HUES64 (cell line): ENCODE measurements around the gene ZNF22.

Source experiments
- H3K27ac ChIP-seq: 2 replicates; pipeline ENCODE4 v1.7.0; 2013; ENCODE audit warnings: low read depth, low read length, inconsistent platforms
- H3K27me3 ChIP-seq: 2 replicates; pipeline ENCODE4 v1.6.1; 2013; ENCODE audit warnings: mild to moderate bottlenecking, low read length; ENCODE audit not compliant: insufficient read depth
- H3K36me3 ChIP-seq: 2 replicates; pipeline ENCODE4 v1.6.1; 2013; ENCODE audit warnings: mild to moderate bottlenecking, low read length; ENCODE audit not compliant: insufficient read depth
- H3K4me1 ChIP-seq: 2 replicates; pipeline ENCODE4 v1.6.1; 2013; ENCODE audit warnings: mild to moderate bottlenecking, low read length, moderate library complexity; ENCODE audit not compliant: insufficient read depth
- H3K4me3 ChIP-seq: 2 replicates; pipeline ENCODE4 v1.5.1; 2013; ENCODE audit warnings: mild to moderate bottlenecking, low read length, moderate library complexity
- H3K9ac ChIP-seq: 2 replicates; pipeline ENCODE4 v1.6.1; 2013; ENCODE audit warnings: mild to moderate bottlenecking, low read depth, low read length
- H3K9me3 ChIP-seq: 2 replicates; pipeline ENCODE4 v1.6.1; 2013; ENCODE audit warnings: low read depth, low read length; ENCODE audit not compliant: insufficient read depth
- WGBS: fragments of 150-250, 120-280 bp; methylation state at CpG from one replicate; pipeline ENCODE4 v1.1.7; 2013; ENCODE audit warnings: missing lambda C conversion rate; 5-methylcytosine and 5-hydroxymethylcytosine counted together

ZNF22 gene

DNA sequence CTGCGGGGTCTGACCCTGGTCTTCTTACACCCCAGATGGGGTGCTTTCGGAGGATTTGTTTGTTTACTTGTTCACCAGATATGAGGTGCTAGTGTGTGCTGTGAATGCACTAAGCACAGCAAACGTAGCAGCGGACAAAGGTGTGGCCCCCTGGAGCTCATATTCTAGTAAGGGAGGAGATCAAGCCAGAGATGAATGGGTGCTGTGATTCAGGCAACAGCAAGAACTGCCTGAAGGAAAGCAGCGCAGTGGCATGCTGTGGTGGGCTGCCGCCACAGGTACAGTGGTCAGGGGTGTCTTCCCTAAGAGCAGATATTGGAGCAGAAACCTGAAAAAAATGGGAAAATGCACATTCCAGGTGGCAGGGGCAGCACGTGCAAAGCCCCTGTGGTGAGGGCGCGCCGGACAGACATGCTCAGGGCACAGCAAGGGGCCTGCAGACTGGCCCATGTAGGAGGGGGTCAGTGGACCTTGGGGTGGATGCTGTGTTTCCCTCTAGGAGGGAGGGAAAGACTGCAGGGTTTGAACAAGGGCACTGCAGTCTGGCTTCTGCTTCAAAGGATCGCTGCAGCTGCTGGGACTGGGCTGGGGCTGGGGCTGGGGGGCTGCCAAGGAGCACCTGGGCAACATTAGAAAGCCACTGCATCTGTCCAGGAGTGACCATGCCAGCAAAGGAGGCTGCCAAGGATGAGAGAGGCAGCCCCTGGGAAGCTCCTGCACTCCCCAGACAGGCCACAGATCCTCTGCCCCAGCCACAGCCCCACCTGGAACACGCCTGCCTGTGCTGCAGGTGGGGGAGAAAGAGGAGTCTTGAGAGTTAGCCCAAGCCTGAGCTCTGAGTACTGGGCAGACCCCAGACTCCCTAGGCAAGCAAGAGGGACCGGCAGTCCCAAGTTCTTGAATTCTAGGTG lies 21.2 kb upstream of the ZNF22 start:
- H3K36me3 ChIP-seq = no peaks in the 10 kb centered on the region
- no peaks in the 10 kb centered on the region for H3K27me3 ChIP-seq
- 72% methylated on average over 13 of the region's 13 CpGs for WGBS
- H3K9ac ChIP-seq = no peak overlapping the region
- H3K4me3 ChIP-seq = no peak overlapping the region
- peak overlapping the region; percentile 64; the same call in 1 of the 2 replicates for H3K27ac ChIP-seq
- H3K4me1 ChIP-seq = peaks cover 40% of the 10 kb centered on the region
- no peaks in the 10 kb centered on the region for H3K9me3 ChIP-seq

DNA sequence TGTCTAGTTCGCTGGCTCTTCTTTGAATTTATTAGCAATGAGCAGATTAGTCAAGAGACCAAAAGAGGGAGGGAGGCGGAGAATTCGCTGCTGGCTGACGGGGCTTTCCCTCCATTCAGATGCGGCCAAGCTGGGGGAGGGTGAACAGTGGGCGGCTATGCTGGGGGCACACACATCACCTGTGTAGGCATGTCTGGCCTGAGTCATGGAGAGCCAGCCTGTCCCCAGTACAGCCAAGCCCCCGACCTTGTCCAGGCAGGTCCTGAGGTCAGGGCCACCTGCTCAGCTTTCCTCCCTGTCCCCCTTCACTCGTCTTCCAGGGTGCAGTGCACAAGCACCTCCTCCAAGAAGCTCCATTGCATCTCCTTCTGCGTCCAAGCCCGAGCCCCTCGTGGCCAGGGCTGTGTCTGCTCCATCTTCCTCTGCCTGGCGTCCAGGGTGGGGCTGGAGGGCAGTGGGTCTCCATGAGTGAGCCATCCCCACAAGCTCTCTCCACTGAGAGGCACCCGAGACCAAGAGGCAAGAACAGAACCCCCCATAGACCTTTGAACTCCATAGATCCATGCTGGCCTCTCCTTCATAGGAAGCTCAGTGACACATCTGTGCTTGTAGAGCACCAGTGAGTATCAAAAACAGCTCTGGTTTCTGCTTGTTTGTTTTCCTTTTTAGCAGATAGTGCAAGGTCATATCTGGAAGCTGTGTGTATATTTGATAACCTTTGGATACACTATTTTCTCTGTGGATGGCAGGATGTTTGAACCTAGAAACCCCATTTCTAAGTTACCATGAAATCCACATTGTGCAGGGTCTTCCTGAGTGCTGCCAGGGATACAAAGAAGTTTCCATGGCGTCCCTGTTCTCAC lies 20.2 kb upstream of the ZNF22 start:
- Histone ChIP-seq H3K27me3 (no peaks in the 10 kb centered on the region), H3K27ac (no peak overlapping the region), H3K36me3 (no peaks in the 10 kb centered on the region), H3K9ac (no peak overlapping the region), H3K9me3 (no peaks in the 10 kb centered on the region), H3K4me1 (peaks cover 41% of the 10 kb centered on the region), H3K4me3 (no peak overlapping the region)
- WGBS = 58% methylated on average over 14 of the region's 14 CpGs

DNA sequence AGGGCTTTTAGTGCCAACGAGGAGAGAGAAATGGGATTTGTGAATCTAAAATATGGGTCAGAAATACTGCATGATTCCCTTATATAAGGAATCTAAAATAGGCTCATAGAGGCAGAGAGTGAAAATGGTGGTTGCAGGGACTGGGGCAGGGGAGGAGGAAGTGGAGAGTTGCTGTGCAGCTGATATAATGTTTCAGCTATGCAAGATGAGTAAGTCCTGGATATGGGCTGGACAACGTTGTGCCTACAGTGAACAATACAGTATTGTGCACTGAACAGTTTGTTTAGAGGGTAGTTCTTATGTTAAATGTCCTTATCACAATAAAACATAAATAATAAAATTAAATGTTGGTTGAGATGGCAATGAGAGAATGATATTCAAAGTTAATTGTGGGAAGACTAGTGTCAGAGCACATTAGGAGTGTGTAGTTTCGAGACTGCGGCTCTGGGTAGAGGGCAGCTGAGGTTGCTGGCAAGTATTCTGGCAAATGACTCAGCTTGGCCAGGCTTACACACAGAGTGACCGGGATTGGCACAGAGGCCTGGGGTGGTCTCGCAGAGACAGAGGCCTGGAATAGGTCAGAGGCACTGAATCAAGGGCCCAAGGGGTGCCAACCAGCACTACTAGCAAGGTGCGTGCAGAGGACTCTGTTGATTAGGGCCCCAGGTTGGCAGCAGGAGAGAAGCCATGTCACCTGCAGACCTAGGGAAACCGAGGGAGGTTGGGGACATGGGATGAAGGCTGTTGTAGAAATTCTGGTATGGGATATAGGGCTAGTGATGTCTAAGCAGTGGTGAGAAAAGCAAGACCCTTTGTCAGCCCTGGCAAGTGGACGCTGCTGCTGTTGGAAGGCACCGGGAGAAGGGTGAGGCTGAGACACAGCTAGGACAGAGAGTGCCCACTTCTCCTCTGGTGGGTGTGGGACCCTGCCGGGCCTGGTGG lies 19.3 kb upstream of the ZNF22 start:
- Histone ChIP-seq H3K4me1 (peaks cover 44% of the 10 kb centered on the region), H3K27me3 (no peaks in the 10 kb centered on the region), H3K9me3 (no peaks in the 10 kb centered on the region), H3K9ac (no peak overlapping the region), H3K27ac (no peak overlapping the region), H3K4me3 (no peak overlapping the region), H3K36me3 (no peaks in the 10 kb centered on the region)
- 92% methylated on average over 11 of the region's 11 CpGs for WGBS

DNA sequence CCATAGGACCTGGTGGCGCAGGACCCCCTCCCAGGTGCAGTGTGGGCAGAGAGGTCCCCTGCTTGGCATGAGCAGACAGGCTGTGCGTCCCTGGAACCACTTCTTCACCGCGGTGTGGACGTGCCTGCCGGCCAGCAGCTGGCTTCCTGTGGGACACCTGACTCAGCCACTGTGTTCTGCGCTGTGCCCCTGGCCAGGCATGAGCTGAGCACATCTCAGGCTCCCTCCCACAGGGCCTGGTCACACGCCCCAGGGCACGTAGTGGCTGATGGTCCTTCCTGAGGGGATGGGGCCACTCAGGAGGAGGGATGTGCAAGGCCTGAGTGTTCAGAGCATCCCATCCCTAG lies 18.6 kb upstream of the ZNF22 start:
- no peaks in the 10 kb centered on the region for H3K36me3 ChIP-seq
- H3K4me3 ChIP-seq = no peak overlapping the region
- H3K27me3 ChIP-seq = no peaks in the 10 kb centered on the region
- H3K9ac ChIP-seq = no peak overlapping the region
- no peak overlapping the region for H3K27ac ChIP-seq
- H3K9me3 ChIP-seq = no peaks in the 10 kb centered on the region
- H3K4me1 ChIP-seq = peaks cover 47% of the 10 kb centered on the region
- 93% methylated on average over 9 of the region's 9 CpGs for WGBS

DNA sequence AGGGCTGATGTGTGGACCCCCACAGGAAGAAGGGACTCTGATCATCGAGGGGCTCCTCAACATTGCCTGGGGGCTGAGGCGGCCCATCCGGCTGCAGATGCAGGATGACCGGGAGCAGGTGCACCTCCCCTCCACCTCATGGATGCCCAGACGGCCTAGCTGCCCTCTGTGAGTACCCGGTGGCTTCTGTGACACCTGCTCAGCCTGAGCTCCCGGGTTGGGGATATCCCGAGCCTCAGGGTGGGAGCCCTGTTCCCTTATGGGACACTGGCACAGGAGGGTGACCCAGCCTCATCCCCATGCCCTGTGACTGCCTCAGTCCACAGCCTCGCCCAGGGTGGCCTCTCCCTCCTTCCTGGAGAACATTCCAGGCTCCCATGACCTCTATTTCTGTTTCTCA lies 18.2 kb upstream of the ZNF22 start:
- Histone ChIP-seq H3K9ac (no peak overlapping the region), H3K4me1 (peaks cover 47% of the 10 kb centered on the region), H3K27me3 (no peaks in the 10 kb centered on the region), H3K9me3 (no peaks in the 10 kb centered on the region), H3K27ac (no peak overlapping the region), H3K36me3 (no peaks in the 10 kb centered on the region), H3K4me3 (no peak overlapping the region)
- 92% methylated on average over 9 of the region's 9 CpGs for WGBS

DNA sequence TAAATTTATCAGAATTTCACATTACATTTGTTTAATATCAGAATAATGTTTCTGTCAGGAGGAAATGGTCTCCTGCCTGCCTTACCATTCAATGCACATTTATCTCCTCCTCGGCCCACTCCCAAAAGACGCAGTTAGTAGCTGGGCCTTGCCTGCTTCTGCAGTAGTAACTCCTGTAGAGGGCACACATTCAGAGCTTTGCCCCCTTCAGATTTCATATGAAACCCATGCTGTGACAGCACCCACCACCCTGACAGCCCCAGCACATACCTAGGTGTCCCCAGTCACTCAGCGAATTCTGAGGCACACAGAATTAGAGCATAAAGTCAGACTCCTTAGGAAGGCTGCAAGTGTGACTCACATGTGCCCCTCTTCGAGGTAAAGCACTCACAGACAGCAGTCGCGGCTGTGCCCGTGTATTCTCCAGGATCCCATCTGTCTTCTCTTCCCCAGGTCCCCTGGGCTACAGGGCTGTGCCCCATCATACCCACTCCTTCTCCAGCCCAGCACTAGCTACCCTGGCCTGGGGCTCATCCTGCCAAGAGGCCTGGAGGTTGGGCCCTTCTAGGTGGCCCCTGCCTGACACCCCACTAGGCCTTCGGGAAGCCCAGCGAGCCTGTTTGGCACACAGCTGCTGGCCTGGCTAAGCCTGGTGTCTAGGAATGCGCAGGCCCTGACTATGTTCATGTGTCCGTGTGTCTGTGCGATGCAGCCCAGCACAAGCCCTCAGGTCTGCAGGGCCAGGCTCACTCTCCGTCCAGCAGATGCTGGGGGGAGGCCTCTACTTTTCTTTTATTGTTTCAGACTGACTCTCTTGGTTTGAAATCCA lies 17.4 kb upstream of the ZNF22 start:
- H3K27ac ChIP-seq = no peak overlapping the region
- no peaks in the 10 kb centered on the region for H3K27me3 ChIP-seq
- no peak overlapping the region for H3K4me3 ChIP-seq
- H3K9ac ChIP-seq = no peak overlapping the region
- no peaks in the 10 kb centered on the region for H3K9me3 ChIP-seq
- 94% methylated on average over 13 of the region's 13 CpGs for WGBS
- no peaks in the 10 kb centered on the region for H3K36me3 ChIP-seq
- H3K4me1 ChIP-seq = peaks cover 51% of the 10 kb centered on the region

DNA sequence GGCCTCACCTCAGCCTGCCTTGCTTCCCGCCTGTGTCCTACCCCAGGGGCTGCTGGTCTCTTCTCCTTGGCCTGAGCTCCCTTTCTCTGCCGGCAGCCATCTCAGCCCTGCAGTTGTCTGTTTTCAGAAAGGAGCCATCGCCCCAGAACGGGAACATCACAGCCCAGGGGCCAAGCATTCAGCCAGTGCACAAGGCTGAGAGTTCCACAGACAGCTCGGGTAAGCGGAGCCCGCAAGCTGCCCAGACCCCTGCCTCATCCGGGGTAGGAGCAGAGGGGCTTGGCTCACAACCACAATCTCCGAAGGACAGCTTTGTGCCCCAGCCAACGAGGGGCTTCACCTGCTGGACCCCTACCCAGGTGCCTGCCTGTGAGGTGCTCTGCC lies 16.8 kb upstream of the ZNF22 start:
- H3K36me3 ChIP-seq = no peaks in the 10 kb centered on the region
- no peak overlapping the region for H3K9ac ChIP-seq
- no peak overlapping the region for H3K27ac ChIP-seq
- no peak overlapping the region for H3K4me3 ChIP-seq
- WGBS = 93% methylated on average over 10 of the region's 10 CpGs
- no peaks in the 10 kb centered on the region for H3K9me3 ChIP-seq
- H3K4me1 ChIP-seq = peaks cover 46% of the 10 kb centered on the region
- peaks cover 5% of the 10 kb centered on the region; the same call in 1 of the 2 replicates for H3K27me3 ChIP-seq

DNA sequence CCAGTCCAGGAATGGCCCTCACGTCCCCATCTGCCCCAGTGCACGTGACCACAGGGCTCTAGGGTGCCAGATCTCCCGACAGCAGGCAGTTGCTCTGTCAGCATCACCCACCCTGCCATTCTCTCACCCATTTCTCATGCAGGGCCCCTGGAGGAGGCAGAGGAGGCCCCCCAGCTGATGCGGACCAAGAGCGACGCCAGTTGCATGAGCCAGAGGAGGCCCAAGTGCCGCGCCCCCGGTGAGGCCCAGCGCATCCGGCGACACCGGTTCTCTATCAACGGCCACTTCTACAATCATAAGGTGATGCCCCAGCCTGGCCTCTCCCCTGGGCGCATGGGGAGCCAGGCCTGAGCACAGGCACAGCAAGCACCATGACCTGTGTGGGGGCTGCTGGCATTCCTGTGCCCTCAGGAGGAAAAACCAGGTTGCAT lies 16.0 kb upstream of the ZNF22 start:
- Histone ChIP-seq H3K4me1 (peaks cover 45% of the 10 kb centered on the region), H3K36me3 (no peaks in the 10 kb centered on the region), H3K27ac (no peak overlapping the region), H3K27me3 (peaks cover 7% of the 10 kb centered on the region; the same call in 1 of the 2 replicates), H3K4me3 (no peak overlapping the region), H3K9me3 (no peaks in the 10 kb centered on the region), H3K9ac (no peak overlapping the region)
- 95% methylated on average over 15 of the region's 15 CpGs for WGBS

DNA sequence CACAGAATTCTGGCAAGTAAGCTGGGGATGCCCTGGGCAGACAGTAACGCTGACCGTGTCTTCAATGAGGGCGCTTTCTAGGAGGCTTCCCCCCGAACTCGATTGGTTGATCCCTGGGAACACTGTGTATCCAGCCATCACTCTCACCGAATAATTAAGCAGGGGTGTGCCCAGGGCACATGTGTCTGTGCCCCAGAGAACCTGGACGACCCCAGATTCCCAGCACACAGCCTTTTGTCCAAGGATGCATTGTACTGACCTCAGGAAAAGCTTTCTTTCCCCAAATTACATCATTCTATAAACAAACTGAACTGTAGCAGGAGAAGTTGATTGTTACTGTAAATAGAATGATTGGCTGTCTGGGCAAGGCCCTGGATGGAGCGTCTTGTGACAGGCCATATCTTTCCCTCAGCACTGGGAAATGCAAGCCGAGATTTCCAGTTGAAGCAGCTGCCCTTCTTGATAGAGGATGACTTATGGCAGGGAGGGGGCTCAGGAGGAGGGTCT lies 15.5 kb upstream of the ZNF22 start:
- Histone ChIP-seq H3K4me1 (peaks cover 45% of the 10 kb centered on the region), H3K27me3 (peaks cover 7% of the 10 kb centered on the region; the same call in 1 of the 2 replicates), H3K27ac (no peak overlapping the region), H3K4me3 (no peak overlapping the region), H3K9me3 (no peaks in the 10 kb centered on the region), H3K9ac (no peak overlapping the region), H3K36me3 (no peaks in the 10 kb centered on the region)
- WGBS = 88% methylated on average over 9 of the region's 9 CpGs

DNA sequence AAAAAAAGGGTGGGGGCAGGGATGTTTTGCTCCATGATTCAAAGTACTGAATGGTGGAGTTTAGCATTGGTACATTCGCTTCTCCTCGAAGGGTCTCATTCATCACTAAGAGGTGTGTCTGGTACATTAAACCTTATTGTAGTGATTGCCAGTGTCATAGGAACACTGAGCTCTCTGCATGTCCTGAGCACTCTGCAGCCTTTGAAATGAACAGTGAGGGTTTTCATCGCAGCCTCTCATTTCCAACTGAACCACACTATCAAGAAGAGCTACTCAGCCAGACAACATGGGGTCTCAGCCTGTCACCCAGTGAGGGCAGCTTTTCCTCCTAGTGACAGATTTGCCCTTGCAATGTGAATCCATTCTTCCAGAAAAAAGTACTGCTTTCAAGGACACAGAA lies 14.5 kb upstream of the ZNF22 start:
- Histone ChIP-seq H3K27me3 (peaks cover 7% of the 10 kb centered on the region; the same call in 1 of the 2 replicates), H3K27ac (no peak overlapping the region), H3K36me3 (no peaks in the 10 kb centered on the region), H3K9me3 (no peaks in the 10 kb centered on the region), H3K4me1 (peaks cover 44% of the 10 kb centered on the region), H3K9ac (no peak overlapping the region), H3K4me3 (no peak overlapping the region)
- 87% methylated on average over 3 of the region's 3 CpGs for WGBS
